Fibroblast of lung (primary cell): ENCODE results near the gene CCDC93. TPM values are rescaled to one million over a fixed set of nuclear protein-coding genes. Genes with fewer than 3 reads are reported as not detected.

Experiments
- DNase-seq, 2 donors: peaks; one replicate each; pipeline versions ENCODE4 v3.0.0 to v3.0.0-alpha.2; 2010; ENCODE audit warnings: low read depth in 2 of 2
- H2AFZ ChIP-seq: 2 replicates; pipeline ENCODE4 v1.5.1; 2012; ENCODE audit warnings: low read length, control low read depth, inconsistent platforms
- H3K27ac ChIP-seq: 2 replicates; pipeline ENCODE4 v1.5.1; 2011; ENCODE audit warnings: low read length, control low read depth; ENCODE audit not compliant: insufficient read depth
- H3K27me3 ChIP-seq: 2 replicates; pipeline ENCODE4 v1.5.1; 2011; ENCODE audit warnings: mild to moderate bottlenecking, low read length; ENCODE audit not compliant: control insufficient read depth, insufficient read depth
- H3K36me3 ChIP-seq: 2 replicates; pipeline ENCODE4 v1.5.1; 2011; ENCODE audit warnings: low read length; ENCODE audit not compliant: control insufficient read depth, insufficient read depth
- H3K4me1 ChIP-seq: 2 replicates; pipeline ENCODE4 v1.5.1; 2011; ENCODE audit warnings: low read length; ENCODE audit not compliant: control insufficient read depth, insufficient read depth; ENCODE audit errors: extremely low read depth
- H3K4me2 ChIP-seq: 2 replicates; pipeline ENCODE4 v1.5.1; 2011; ENCODE audit warnings: low read length, control low read depth; ENCODE audit not compliant: insufficient read depth; ENCODE audit errors: extremely low read depth
- H3K4me3 ChIP-seq, 4 experiments: fragments of 200-600 bp in 1 of 4; sonication (generic) in 1 of 4; replicated peaks in 1 of 4; 2 replicates each; pipeline ENCODE4 v1.5.1; 2011 to 2016; ENCODE audit warnings: low read length in 4 of 4, low read depth in 3 of 4, mild to moderate bottlenecking in 3 of 4, control low read depth in 2 of 4, inconsistent platforms in 1 of 4, mixed read lengths in 1 of 4; ENCODE audit not compliant: insufficient read depth in 1 of 4; ENCODE audit errors: control extremely low read depth in 1 of 4
- H3K79me2 ChIP-seq: 2 replicates; pipeline ENCODE4 v1.5.1; 2012; ENCODE audit warnings: mild to moderate bottlenecking, low read length, inconsistent platforms; ENCODE audit not compliant: control insufficient read depth, insufficient read depth
- H3K9ac ChIP-seq: 2 replicates; pipeline ENCODE4 v1.5.1; 2011; ENCODE audit warnings: mild to moderate bottlenecking, low read length, control low read depth; ENCODE audit not compliant: insufficient read depth
- H3K9me3 ChIP-seq: 2 replicates; pipeline ENCODE4 v1.5.1; 2012; ENCODE audit warnings: low read depth, low read length; ENCODE audit not compliant: control insufficient read depth, insufficient read depth
- H4K20me1 ChIP-seq: 2 replicates; pipeline ENCODE4 v1.5.1; 2011; ENCODE audit warnings: low read length; ENCODE audit not compliant: control insufficient read depth, insufficient read depth; ENCODE audit errors: extremely low read depth
- EZH2 ChIP-seq: IDR thresholded peaks from 2 replicates; pipeline ENCODE4 v1.5.1; 2012; ENCODE audit warnings: low read length, control low read depth, mild to moderate bottlenecking; ENCODE audit errors: missing control alignments
- polyA plus RNA-seq, 2 donors: library from polyadenylated mRNA; depleted of rRNA in 1 of 2; stranded (reverse) in 1 of 2; unstranded in 1 of 2; fragments of >200 nt; gene quantifications; 2 replicates each; pipeline ENCODE4 v1.2.1, GENCODE V29; 2011 to 2012; ENCODE audit warnings: missing spikeins in 1 of 2
- total RNA-seq: library from RNA; depleted of rRNA; stranded (reverse); fragments of >200 nt; gene quantifications from 2 replicates; pipeline ENCODE4 v1.2.1, GENCODE V29; 2014
- TF ChIP-seq, protein P1 (sequence below), 2 donors: IDR thresholded peaks in 1 of 2; conservative IDR thresholded peaks in 1 of 2; 1 replicate in 1 of 2; 2 replicates in 1 of 2; pipeline ENCODE4 v1.5.1; 2011 to 2012; ENCODE audit warnings: low read length in 2 of 2, control low read depth in 1 of 2, inconsistent platforms in 1 of 2, low read depth in 1 of 2, mild to moderate bottlenecking in 1 of 2

Gene CCDC93
- total and polyA plus RNA-seq, 2 donors (not counting 1 experiment from before 2014, with no cell fraction given) = 15.1 to 32.0 TPM

DNA sequence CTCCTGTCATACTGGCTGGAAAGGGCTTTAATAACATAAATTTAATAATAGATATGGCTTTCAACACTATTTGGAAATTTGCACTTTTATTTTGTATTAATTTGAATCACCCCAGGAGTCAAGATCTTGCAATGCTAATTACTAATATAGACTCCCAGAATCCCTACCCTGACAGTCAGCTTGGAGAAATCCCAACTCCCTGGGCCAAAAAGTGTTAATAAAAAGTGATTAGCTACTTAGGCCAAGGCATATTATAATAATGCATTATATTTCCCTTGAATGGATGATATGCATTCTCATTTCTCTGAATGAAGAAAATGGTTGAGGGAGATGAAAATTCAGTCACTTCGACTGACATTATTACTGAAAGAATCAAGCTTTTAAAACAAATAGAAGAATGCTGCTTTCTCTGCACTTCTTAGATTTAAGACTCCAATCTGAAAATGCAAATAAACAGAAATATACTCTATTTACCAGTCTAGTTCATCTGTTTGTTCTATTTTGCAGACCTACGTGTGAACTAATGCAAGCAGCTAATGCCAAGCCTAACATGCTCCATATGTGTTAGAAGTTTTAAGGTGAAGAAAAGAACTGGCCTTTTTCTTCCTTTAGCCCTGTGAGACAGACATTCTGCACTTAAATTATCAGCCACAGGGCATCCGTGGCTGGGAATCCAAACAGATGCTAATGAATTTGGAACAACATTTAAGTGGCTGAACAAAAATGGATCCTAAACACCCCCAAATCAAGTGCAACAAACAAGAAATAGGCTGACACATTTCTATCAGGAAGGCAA lies 40.5 kb upstream of the CCDC93 start:
- Histone ChIP-seq H3K4me3 (no peak overlapping the region), H3K27me3 (peaks cover 12% of the 10 kb centered on the region), H3K36me3 (no peaks in the 10 kb centered on the region), H3K27ac (no peak overlapping the region), H3K4me2 (no peak overlapping the region), H3K9ac (no peak overlapping the region), H4K20me1 (no peaks in the 10 kb centered on the region), H2AFZ (no peak overlapping the region), H3K79me2 (no peaks in the 10 kb centered on the region), H3K4me1 (no peaks in the 10 kb centered on the region), H3K9me3 (no peaks in the 10 kb centered on the region)
- DNase-seq = no peak
- TF ChIP-seq, protein P1, sequence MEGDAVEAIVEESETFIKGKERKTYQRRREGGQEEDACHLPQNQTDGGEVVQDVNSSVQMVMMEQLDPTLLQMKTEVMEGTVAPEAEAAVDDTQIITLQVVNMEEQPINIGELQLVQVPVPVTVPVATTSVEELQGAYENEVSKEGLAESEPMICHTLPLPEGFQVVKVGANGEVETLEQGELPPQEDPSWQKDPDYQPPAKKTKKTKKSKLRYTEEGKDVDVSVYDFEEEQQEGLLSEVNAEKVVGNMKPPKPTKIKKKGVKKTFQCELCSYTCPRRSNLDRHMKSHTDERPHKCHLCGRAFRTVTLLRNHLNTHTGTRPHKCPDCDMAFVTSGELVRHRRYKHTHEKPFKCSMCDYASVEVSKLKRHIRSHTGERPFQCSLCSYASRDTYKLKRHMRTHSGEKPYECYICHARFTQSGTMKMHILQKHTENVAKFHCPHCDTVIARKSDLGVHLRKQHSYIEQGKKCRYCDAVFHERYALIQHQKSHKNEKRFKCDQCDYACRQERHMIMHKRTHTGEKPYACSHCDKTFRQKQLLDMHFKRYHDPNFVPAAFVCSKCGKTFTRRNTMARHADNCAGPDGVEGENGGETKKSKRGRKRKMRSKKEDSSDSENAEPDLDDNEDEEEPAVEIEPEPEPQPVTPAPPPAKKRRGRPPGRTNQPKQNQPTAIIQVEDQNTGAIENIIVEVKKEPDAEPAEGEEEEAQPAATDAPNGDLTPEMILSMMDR (conservative IDR thresholded peaks at IDR 0.05 in 1 of 2, IDR thresholded peaks at IDR 0.05 in 1 of 2; ENCODE audit: low read depth in 1 of 2, low read length in 2 of 2) = no peak
- no peak for TF ChIP-seq EZH2

DNA sequence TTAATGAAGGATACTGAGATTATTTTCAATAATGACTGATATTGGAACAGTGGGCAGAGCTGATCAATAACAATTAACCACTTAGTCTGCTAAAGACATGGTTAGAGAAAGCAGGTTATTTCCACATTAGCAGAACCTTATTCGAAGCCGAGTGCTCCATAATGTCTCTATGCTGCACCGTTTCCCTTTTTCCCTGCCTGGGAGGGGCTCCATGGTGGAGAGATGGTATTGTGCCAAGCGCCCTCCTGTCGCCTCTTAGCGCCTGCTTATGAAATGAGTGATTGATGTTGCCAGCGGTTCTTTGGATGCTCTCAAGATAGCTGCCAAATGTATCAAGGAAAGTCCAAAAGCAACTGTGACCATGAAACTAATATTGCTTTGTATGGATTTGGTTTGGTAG lies 39.8 kb upstream of the CCDC93 start:
- no peaks in the 10 kb centered on the region for H3K9me3 ChIP-seq
- H2AFZ ChIP-seq = no peak overlapping the region
- H4K20me1 ChIP-seq = no peaks in the 10 kb centered on the region
- TF ChIP-seq, protein P1 (conservative IDR thresholded peaks at IDR 0.05 in 1 of 2, IDR thresholded peaks at IDR 0.05 in 1 of 2; ENCODE audit: low read depth in 1 of 2, low read length in 2 of 2) = no peak
- TF ChIP-seq EZH2 = no peak
- H3K27me3 ChIP-seq = peaks cover 12% of the 10 kb centered on the region
- H3K27ac ChIP-seq = no peak overlapping the region
- DNase-seq = no peak
- no peak overlapping the region for H3K4me3 ChIP-seq
- H3K36me3 ChIP-seq = no peaks in the 10 kb centered on the region
- no peak overlapping the region for H3K9ac ChIP-seq
- H3K4me2 ChIP-seq = no peak overlapping the region
- no peaks in the 10 kb centered on the region for H3K79me2 ChIP-seq
- H3K4me1 ChIP-seq = no peaks in the 10 kb centered on the region

DNA sequence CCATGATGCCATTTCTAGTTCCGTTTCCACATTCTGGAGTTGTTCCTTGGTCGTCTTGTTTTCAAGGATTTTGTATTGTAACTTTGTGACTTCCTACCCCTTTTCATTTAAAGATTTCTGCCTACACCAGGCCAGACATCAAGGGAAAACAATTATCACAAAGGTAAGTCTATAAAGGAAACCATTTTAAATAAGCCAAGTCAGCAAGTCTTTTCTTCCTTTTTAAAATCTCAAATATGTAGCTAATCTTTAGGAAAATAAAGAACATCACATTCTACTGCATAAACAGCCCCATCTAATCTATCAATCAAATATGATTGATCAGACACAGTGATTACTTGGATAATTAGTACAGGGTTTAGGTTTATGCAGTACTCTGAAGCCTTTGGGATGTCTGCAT lies 38.6 kb upstream of the CCDC93 start:
- Histone ChIP-seq H3K4me2 (no peak overlapping the region), H3K9me3 (no peaks in the 10 kb centered on the region), H3K4me3 (no peak overlapping the region), H3K27me3 (peaks cover 12% of the 10 kb centered on the region), H3K4me1 (no peaks in the 10 kb centered on the region), H3K9ac (no peak overlapping the region), H4K20me1 (no peaks in the 10 kb centered on the region), H3K79me2 (no peaks in the 10 kb centered on the region), H3K27ac (no peak overlapping the region), H3K36me3 (no peaks in the 10 kb centered on the region), H2AFZ (no peak overlapping the region)
- DNase-seq = no peak
- TF ChIP-seq, protein P1 (conservative IDR thresholded peaks at IDR 0.05 in 1 of 2, IDR thresholded peaks at IDR 0.05 in 1 of 2; ENCODE audit: low read depth in 1 of 2, low read length in 2 of 2) = no peak
- TF ChIP-seq EZH2 = no peak
